GM23338 (cell line): ENCODE measurements around the gene COQ8B. TPM values are rescaled to one million over a fixed set of nuclear protein-coding genes. Genes with fewer than 3 reads are reported as not detected.

ENCODE experiments used
- ATAC-seq: fragments of 200-7000 bp; cut with Tn5 transposase; 3 replicates; pipeline ENCODE4 v1.9.1; 2020
- DNase-seq: peaks from one replicate; pipeline ENCODE4 v3.0.0-alpha.2; 2015; ENCODE audit warnings: low spot score
- H2AFZ ChIP-seq: fragments of 200-600 bp; sonication (generic); 2 replicates; pipeline ENCODE4 v1.8.0; 2016; ENCODE audit warnings: antibody characterized with exemption, mild to moderate bottlenecking, moderate library complexity
- H3F3A ChIP-seq: fragments of 200-600 bp; sonication (generic); replicated peaks from 2 replicates; pipeline ENCODE4 v1.8.0; 2017; ENCODE audit warnings: antibody characterized with exemption, mixed run types, low read depth
- H3K27ac ChIP-seq: fragments of 200-600 bp; sonication (generic); 2 replicates; pipeline ENCODE4 v1.6.1; 2016; ENCODE audit warnings: low read depth
- H3K27me3 ChIP-seq: fragments of 200-600 bp; sonication (generic); 2 replicates; pipeline ENCODE4 v1.8.0; 2016; ENCODE audit warnings: mild to moderate bottlenecking, mixed run types, moderate library complexity; ENCODE audit not compliant: insufficient read depth
- H3K36me3 ChIP-seq: fragments of 200-600 bp; sonication (generic); 2 replicates; pipeline ENCODE4 v1.8.0; 2016; ENCODE audit warnings: mild to moderate bottlenecking; ENCODE audit not compliant: insufficient read depth
- H3K4me1 ChIP-seq: fragments of 200-600 bp; sonication (generic); 2 replicates; pipeline ENCODE4 v1.8.0; 2016; ENCODE audit warnings: mild to moderate bottlenecking, moderate library complexity; ENCODE audit not compliant: insufficient read depth
- H3K4me2 ChIP-seq: fragments of 200-600 bp; sonication (generic); 2 replicates; pipeline ENCODE4 v1.7.1; 2017; ENCODE audit warnings: mixed run types
- H3K4me3 ChIP-seq: fragments of 200-600 bp; sonication (generic); 2 replicates; pipeline ENCODE4 v1.6.1; 2016; ENCODE audit warnings: mixed run types
- H3K79me2 ChIP-seq: fragments of 200-600 bp; sonication (generic); replicated peaks from 2 replicates; pipeline ENCODE4 v1.8.0; 2017; ENCODE audit warnings: mild to moderate bottlenecking; ENCODE audit not compliant: insufficient read depth
- H3K9me2 ChIP-seq: fragments of 200-600 bp; sonication (generic); 2 replicates; pipeline ENCODE4 v1.8.0; 2017; ENCODE audit not compliant: insufficient read depth
- H4K20me1 ChIP-seq: fragments of 200-600 bp; sonication (generic); replicated peaks from 2 replicates; pipeline ENCODE4 v1.8.0; 2017; ENCODE audit warnings: mild to moderate bottlenecking; ENCODE audit not compliant: insufficient read depth
- H3K27ac Mint-ChIP-seq: 2 replicates; pipeline ENCODE4 v1.8.0; 2020; ENCODE audit warnings: inconsistent platforms, mild to moderate bottlenecking, moderate library complexity, mixed read lengths
- H3K27me3 Mint-ChIP-seq: 3 replicates; pipeline ENCODE4 v1.8.0; 2022; ENCODE audit warnings: low read depth, mild to moderate bottlenecking, moderate library complexity, mixed read lengths, inconsistent platforms; ENCODE audit not compliant: insufficient read depth, poor library complexity
- H3K36me3 Mint-ChIP-seq: 3 replicates; pipeline ENCODE4 v1.8.0; 2021; ENCODE audit warnings: low read depth, mild to moderate bottlenecking, inconsistent platforms, moderate library complexity, mixed read lengths
- H3K4me1 Mint-ChIP-seq: 3 replicates; pipeline ENCODE4 v1.8.0; 2020; ENCODE audit warnings: mild to moderate bottlenecking, inconsistent platforms, mixed read lengths
- H3K4me3 Mint-ChIP-seq: 3 replicates; pipeline ENCODE4 v1.8.0; 2021; ENCODE audit warnings: moderate library complexity, mild to moderate bottlenecking, inconsistent platforms, mixed read lengths
- H3K9me3 Mint-ChIP-seq: 3 replicates; pipeline ENCODE4 v1.8.0; 2020; ENCODE audit warnings: moderate library complexity, mild to moderate bottlenecking, inconsistent platforms, mixed read lengths
- CREB1 ChIP-seq: fragments of 250-450 bp; sonication (Bioruptor Pico); IDR thresholded peaks from 2 replicates; pipeline ENCODE4 v1.5.0; 2020; ENCODE audit warnings: low read depth, mild to moderate bottlenecking, moderate library complexity
- CTCF ChIP-seq, 2 experiments: fragments of 200-600 bp in 1 of 2; sonication (generic) in 1 of 2; conservative IDR thresholded peaks; 2 replicates each; pipeline versions ENCODE4 v1.5.1 to v1.6.1; 2016 to 2017; ENCODE audit warnings: antibody characterized with exemption in 2 of 2, low read depth in 2 of 2, mild to moderate bottlenecking in 2 of 2, moderate library complexity in 1 of 2
- ETS1 ChIP-seq: IDR thresholded peaks from 2 replicates; pipeline ENCODE4 v1.6.1; 2016; ENCODE audit warnings: antibody characterized with exemption
- EZH2 ChIP-seq: fragments of 200-600 bp; sonication (generic); IDR thresholded peaks from one replicate; pipeline ENCODE4 v1.8.0; 2017; ENCODE audit warnings: antibody characterized with exemption, mild to moderate bottlenecking, low read depth; ENCODE audit not compliant: unreplicated experiment
- EZH2phosphoT487 ChIP-seq: fragments of 200-600 bp; sonication (generic); IDR thresholded peaks from one replicate; pipeline ENCODE4 v1.8.1; 2018; ENCODE audit warnings: antibody characterized with exemption; ENCODE audit not compliant: unreplicated experiment
- JUNB ChIP-seq: IDR thresholded peaks from one replicate; pipeline ENCODE4 v1.6.1; 2016; ENCODE audit warnings: antibody characterized with exemption; ENCODE audit not compliant: unreplicated experiment
- NANOG ChIP-seq: IDR thresholded peaks from 2 replicates; pipeline ENCODE4 v1.6.1; 2016; ENCODE audit warnings: antibody characterized with exemption, borderline replicate concordance
- POLR2AphosphoS5 ChIP-seq: IDR thresholded peaks from 2 replicates; pipeline ENCODE4 v1.6.1; 2016; ENCODE audit warnings: antibody characterized with exemption, low read depth
- REST ChIP-seq: IDR thresholded peaks from one replicate; pipeline ENCODE4 v1.6.1; 2018; ENCODE audit warnings: antibody characterized with exemption; ENCODE audit not compliant: unreplicated experiment
- STAT1 ChIP-seq: IDR thresholded peaks from one replicate; pipeline ENCODE4 v1.6.1; 2016; ENCODE audit warnings: antibody characterized with exemption; ENCODE audit not compliant: unreplicated experiment
- ZNF114 ChIP-seq: fragments of 250-450 bp; sonication (Bioruptor Pico); IDR thresholded peaks from 2 replicates; pipeline ENCODE4 v1.5.0; 2020; ENCODE audit warnings: mild to moderate bottlenecking, moderate library complexity
- ZNF331 ChIP-seq: fragments of 250-450 bp; sonication (Bioruptor Pico); IDR thresholded peaks from 2 replicates; pipeline ENCODE4 v1.5.0; 2020; ENCODE audit warnings: low read depth, mild to moderate bottlenecking, moderate library complexity
- ZNF462 ChIP-seq: fragments of 250-450 bp; sonication (Bioruptor Pico); IDR thresholded peaks from 2 replicates; pipeline ENCODE4 v1.5.0; 2020; ENCODE audit warnings: mild to moderate bottlenecking, moderate library complexity
- polyA plus RNA-seq: library from polyadenylated mRNA; unstranded; fragments of >200 nt; fragmentation: Nextera tagmentation; extraction: Ambion mirVana; gene quantifications from 2 replicates; pipeline ENCODE4 v1.2.1, GENCODE V29; 2016
- total RNA-seq: library from RNA; depleted of rRNA; stranded (reverse); fragments of >200 nt; shearing (Covaris generic); gene quantifications from 2 replicates; pipeline ENCODE4 v1.2.3, GENCODE V29; 2014

Gene COQ8B
- total and polyA plus RNA-seq, 2 experiments from 2014 or later = 13.9 to 59.6 TPM

- H3K4me1 ChIP-seq = peaks cover 19% of the 10 kb centered on the region
- H3K27me3 ChIP-seq = no peaks in the 10 kb centered on the region
- Mint-ChIP-seq H3K4me1 (peaks cover 11% of the 10 kb centered on the region), H3K4me3 (no peak overlapping the region), H3K9me3 (no peaks in the 10 kb centered on the region), H3K27ac (no peak overlapping the region), H3K36me3 (peaks cover 30% of the 10 kb centered on the region), H3K27me3 (peaks cover 4% of the 10 kb centered on the region)
- 0 out of 2 replicates have a peak, but pooled peaks cover 7% of the 10 kb centered on the region for H3F3A ChIP-seq
- DNase-seq (no peak), ATAC-seq (no peak)
- TF ChIP-seq JUNB = no peak
- TF ChIP-seq POLR2AphosphoS5 = no peak
- TF ChIP-seq CREB1 (CRISPR knock-in tag) = no peak
- TF ChIP-seq ETS1 = no peak
- TF ChIP-seq CTCF (conservative IDR thresholded peaks at IDR 0.05; ENCODE audit: low read depth in 2 of 2) = no peak
- no peak for TF ChIP-seq EZH2
- no peak for TF ChIP-seq ZNF462 (CRISPR knock-in tag)
- TF ChIP-seq NANOG = no peak
- no peak for TF ChIP-seq ZNF331 (CRISPR knock-in tag)
- TF ChIP-seq REST = no peak
- TF ChIP-seq EZH2phosphoT487 = no peak
- no peak for TF ChIP-seq STAT1
- TF ChIP-seq ZNF114 (CRISPR knock-in tag) = no peak
- H3K4me3 ChIP-seq = no peak overlapping the region
- H3K9me2 ChIP-seq = no peaks in the 10 kb centered on the region
- H3K79me2 ChIP-seq = peaks cover 34% of the 10 kb centered on the region
- H2AFZ ChIP-seq = no peak overlapping the region
- peaks cover 10% of the 10 kb centered on the region for H4K20me1 ChIP-seq
- no peak overlapping the region for H3K4me2 ChIP-seq
- H3K27ac ChIP-seq = no peak overlapping the region
- H3K36me3 ChIP-seq = no peaks in the 10 kb centered on the region
Observed at GRCh38 chr19:40721936-40722661, 5.4 kb upstream of the COQ8B start.
